Spleen (tissue), 11 donors: ENCODE results near the gene ACAD11. TPM values are rescaled to one million over a fixed set of nuclear protein-coding genes. Genes with fewer than 3 reads are reported as not detected.

Experiments used
- DNase-seq: peaks from one replicate; pipeline ENCODE4 v3.0.0-alpha.2; 2020
- H3K27ac ChIP-seq, 8 donors: fragments of 200-600 bp; sonication (generic) in 7 of 8; 1 replicate in 4 of 8; 2 replicates in 4 of 8; pipeline versions ENCODE4 v1.5.0 to v1.8.0; 2016 to 2021; ENCODE audit warnings: inconsistent platforms in 4 of 8, mild to moderate bottlenecking in 4 of 8, moderate library complexity in 1 of 8
- H3K27me3 ChIP-seq, 7 donors: fragments of 200-600 bp; sonication (generic) in 6 of 7; replicated peaks in 1 of 7; 1 replicate in 4 of 7; 2 replicates in 3 of 7; pipeline versions ENCODE4 v1.5.0 to v1.8.0; 2016 to 2021; ENCODE audit warnings: inconsistent platforms in 3 of 7, mild to moderate bottlenecking in 1 of 7
- H3K36me3 ChIP-seq, 6 donors: fragments of 200-600 bp; sonication (generic) in 5 of 6; 1 replicate in 4 of 6; 2 replicates in 2 of 6; pipeline versions ENCODE4 v1.5.0 to v1.8.0; 2016 to 2021; ENCODE audit warnings: inconsistent platforms in 2 of 6
- H3K4me1 ChIP-seq, 6 donors: fragments of 200-600 bp; sonication (generic) in 5 of 6; 1 replicate in 3 of 6; 2 replicates in 3 of 6; pipeline versions ENCODE4 v1.5.0 to v1.8.0; 2016 to 2021; ENCODE audit warnings: inconsistent platforms in 3 of 6
- H3K4me3 ChIP-seq, 8 donors: fragments of 200-600 bp; sonication (generic) in 7 of 8; 1 replicate in 4 of 8; 2 replicates in 4 of 8; pipeline versions ENCODE4 v1.5.0 to v1.8.0; 2016 to 2021; ENCODE audit warnings: inconsistent platforms in 4 of 8, mild to moderate bottlenecking in 4 of 8, moderate library complexity in 2 of 8
- H3K9me3 ChIP-seq, 8 donors: fragments of 200-600 bp; sonication (generic) in 7 of 8; 1 replicate in 4 of 8; 2 replicates in 4 of 8; pipeline versions ENCODE4 v1.5.0 to v1.8.0; 2016 to 2021; ENCODE audit warnings: inconsistent platforms in 4 of 8
- POLR2A ChIP-seq, 3 donors: fragments of 450-650 bp; IDR thresholded peaks; one replicate each; pipeline ENCODE4 v1.5.1; 2017; ENCODE audit warnings: antibody characterized with exemption in 3 of 3, mild to moderate bottlenecking in 1 of 3
- POLR2AphosphoS5 ChIP-seq, 3 donors: sonication (generic); formaldehyde crosslinking; IDR thresholded peaks; one replicate each; pipeline ENCODE4 v1.5.1; 2017; ENCODE audit warnings: antibody characterized with exemption in 3 of 3
- WGBS, 5 donors: extraction: QIAGEN DNeasy Blood & Tissue Kit in 3 of 5; methylation state at CpG; one replicate each; pipeline versions ENCODE4 v1.1.5 to v1.1.7; 2013 to 2018; 5-methylcytosine and 5-hydroxymethylcytosine counted together
- intact Hi-C: fragments of 100-400 bp; cut with DNase I; formaldehyde crosslinking; loops from one replicate; pipeline ENCODE4 v1.15.0; 2023; ENCODE audit warnings: low total_unique reads
- polyA plus RNA-seq, 3 donors: library from polyadenylated mRNA; stranded (reverse); fragments of 200-250 nt; gene quantifications; one replicate each; pipeline ENCODE4 v1.2.1, GENCODE V29; 2013
- total RNA-seq, 7 donors: library from RNA; depleted of rRNA in 3 of 7; stranded (reverse); fragments of >200 nt in 3 of 7; fragmentation: NEBNext Ultra II Directional in 4 of 7; extraction: Animal tissue kit (Norgen Biotek cat#: 25700) in 4 of 7; gene quantifications; one replicate each; pipeline versions ENCODE4 v1.1.0 to v1.2.1, GENCODE V29; 2016 to 2021
- TF ChIP-seq, protein P1 (sequence below), 11 experiments: fragments of 200-600 bp in 7 of 11; fragments of 450-650 bp in 4 of 11; sonication (generic) in 4 of 11; IDR thresholded peaks in 8 of 11; conservative IDR thresholded peaks in 3 of 11; 1 replicate in 7 of 11; 2 replicates in 4 of 11; pipeline versions ENCODE4 v1.4.0 to v1.8.0; 2016 to 2021; ENCODE audit warnings: antibody characterized with exemption in 11 of 11, inconsistent platforms in 4 of 11, mild to moderate bottlenecking in 1 of 11
- donor health status: healthy with polysubstance abuse.
- donor health status: DM: no; HTN: no; CAD: no; lungs with moderate emphysema.
- donor health status: DM: no; HTN: no; CAD: no.
- donor health status: Bipolar disorder and iron deficiency.
- donor health status: healthy.
- donor health status: DM: no; HTN: no; CAD: no.
- donor health status: DM: yes; HTN: yes; CAD: no.

The ACAD11 gene
- total and polyA plus RNA-seq, 10 donors: 6.8 to 40.0 (median 24.7) TPM

DNA sequence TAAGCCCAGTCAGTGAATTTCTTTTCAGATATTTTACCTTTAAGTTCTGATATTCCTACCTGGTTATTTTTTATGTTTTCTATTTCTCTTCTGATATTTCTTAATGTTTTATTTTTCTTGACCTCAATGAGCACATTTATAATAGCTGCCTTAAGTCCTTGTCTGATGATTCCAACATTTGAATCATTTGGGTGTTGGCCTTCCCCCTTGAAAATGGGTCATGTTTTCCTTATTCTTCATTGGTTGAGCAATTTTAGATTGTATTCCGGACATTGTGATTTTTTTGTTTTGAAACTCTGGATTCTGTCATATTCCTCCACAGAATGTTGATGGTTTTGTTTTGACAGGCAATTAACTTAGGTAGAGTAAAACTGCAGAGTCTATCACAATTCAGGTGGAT, 72.2 kb downstream of the ACAD11 start:
- intact Hi-C loops: no loop called here
- no peaks in the 10 kb centered on the region for H3K27me3 ChIP-seq
- H3K9me3 ChIP-seq: peaks cover 0 to 5% (median 0%) of the 10 kb centered on the region in 8 donors
- H3K4me3 ChIP-seq: no peak overlapping the region
- H3K36me3 ChIP-seq: peaks cover 0 to 34% (median 7%) of the 10 kb centered on the region in 6 donors
- H3K4me1 ChIP-seq: no peaks in the 10 kb centered on the region
- TF ChIP-seq, protein P1, sequence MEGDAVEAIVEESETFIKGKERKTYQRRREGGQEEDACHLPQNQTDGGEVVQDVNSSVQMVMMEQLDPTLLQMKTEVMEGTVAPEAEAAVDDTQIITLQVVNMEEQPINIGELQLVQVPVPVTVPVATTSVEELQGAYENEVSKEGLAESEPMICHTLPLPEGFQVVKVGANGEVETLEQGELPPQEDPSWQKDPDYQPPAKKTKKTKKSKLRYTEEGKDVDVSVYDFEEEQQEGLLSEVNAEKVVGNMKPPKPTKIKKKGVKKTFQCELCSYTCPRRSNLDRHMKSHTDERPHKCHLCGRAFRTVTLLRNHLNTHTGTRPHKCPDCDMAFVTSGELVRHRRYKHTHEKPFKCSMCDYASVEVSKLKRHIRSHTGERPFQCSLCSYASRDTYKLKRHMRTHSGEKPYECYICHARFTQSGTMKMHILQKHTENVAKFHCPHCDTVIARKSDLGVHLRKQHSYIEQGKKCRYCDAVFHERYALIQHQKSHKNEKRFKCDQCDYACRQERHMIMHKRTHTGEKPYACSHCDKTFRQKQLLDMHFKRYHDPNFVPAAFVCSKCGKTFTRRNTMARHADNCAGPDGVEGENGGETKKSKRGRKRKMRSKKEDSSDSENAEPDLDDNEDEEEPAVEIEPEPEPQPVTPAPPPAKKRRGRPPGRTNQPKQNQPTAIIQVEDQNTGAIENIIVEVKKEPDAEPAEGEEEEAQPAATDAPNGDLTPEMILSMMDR (IDR thresholded peaks at IDR 0.05 in 8 of 11, conservative IDR thresholded peaks at IDR 0.05 in 3 of 11): no peak
- no peak for TF ChIP-seq POLR2A (IDR thresholded peaks at IDR 0.05)
- H3K27ac ChIP-seq: no peak overlapping the region
- WGBS, 5 donors: 95 to 98% (median 97%) methylated on average over 1 of the region's 1 CpG
- no peak for DNase-seq

DNA sequence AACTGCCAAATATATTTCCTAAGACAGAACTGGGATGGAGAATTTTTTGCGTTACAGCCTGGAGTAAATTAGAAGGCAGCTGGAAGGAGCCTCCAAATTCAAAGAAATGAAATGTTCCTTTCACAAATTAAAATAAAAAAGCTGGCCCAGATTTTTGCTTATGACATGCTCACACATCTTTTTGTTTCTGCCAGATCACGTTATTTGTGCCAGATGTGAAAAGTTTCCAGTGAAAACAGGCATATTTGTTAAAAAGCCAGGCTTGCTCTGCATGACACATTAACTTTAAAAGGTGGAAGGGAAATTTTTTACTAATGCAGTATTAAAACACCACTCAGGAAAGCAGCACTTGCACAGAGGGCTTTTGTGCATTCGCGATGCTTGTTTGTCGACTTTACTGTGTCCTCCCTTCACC, 85.8 kb downstream of the ACAD11 start:
- H3K36me3 ChIP-seq: peaks cover 0 to 83% (median 32%) of the 10 kb centered on the region in 6 donors
- H3K9me3 ChIP-seq: peaks cover 0 to 8% (median 2%) of the 10 kb centered on the region in 8 donors
- H3K27ac ChIP-seq: no peak overlapping the region
- TF ChIP-seq, protein P1 (IDR thresholded peaks at IDR 0.05 in 8 of 11, conservative IDR thresholded peaks at IDR 0.05 in 3 of 11): no peak
- TF ChIP-seq POLR2A (IDR thresholded peaks at IDR 0.05) (no peak), POLR2AphosphoS5 (IDR thresholded peaks at IDR 0.05) (no peak)
- no peak overlapping the region for H3K4me3 ChIP-seq
- intact Hi-C loops: no loop called here
- WGBS, 5 donors: 91 to 98% (median 96%) methylated on average over 5 of the region's 5 CpGs
- no peaks in the 10 kb centered on the region for H3K27me3 ChIP-seq
- no peaks in the 10 kb centered on the region for H3K4me1 ChIP-seq
- no peak for DNase-seq

DNA sequence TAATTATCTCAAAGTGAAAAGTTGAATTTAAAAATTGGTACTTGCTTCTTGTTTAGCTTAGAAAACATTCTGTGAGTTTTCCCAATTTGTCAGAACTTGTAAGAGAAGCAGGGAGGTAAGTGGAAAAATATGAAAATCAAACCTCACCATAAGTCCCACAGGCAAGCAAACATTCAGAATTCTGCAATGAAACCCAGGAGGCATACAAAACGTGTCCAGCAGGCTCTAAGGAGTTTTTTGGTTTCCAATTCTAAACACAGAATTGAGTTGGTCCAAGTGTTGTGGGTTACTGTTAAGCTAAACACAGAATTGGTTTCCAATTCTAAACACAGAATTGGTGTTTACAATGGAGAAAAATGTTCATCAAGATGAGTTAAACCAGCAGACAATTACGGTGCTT, 89.6 kb downstream of the ACAD11 start:
- TF ChIP-seq, protein P1 (IDR thresholded peaks at IDR 0.05 in 8 of 11, conservative IDR thresholded peaks at IDR 0.05 in 3 of 11): no peak
- TF ChIP-seq POLR2AphosphoS5 (IDR thresholded peaks at IDR 0.05): no peak
- 86 to 93% (median 90%) methylated on average over 2 of the region's 2 CpGs for WGBS, 5 donors
- intact Hi-C loops: no loop called here
- no peak overlapping the region for H3K27ac ChIP-seq
- no peak for DNase-seq
- H3K27me3 ChIP-seq: no peaks in the 10 kb centered on the region
- no peaks in the 10 kb centered on the region for H3K4me1 ChIP-seq
- H3K36me3 ChIP-seq: peaks cover 0 to 46% (median 11%) of the 10 kb centered on the region in 6 donors
- peaks cover 0 to 8% (median 2%) of the 10 kb centered on the region in 8 donors for H3K9me3 ChIP-seq
- H3K4me3 ChIP-seq: no peak overlapping the region

DNA sequence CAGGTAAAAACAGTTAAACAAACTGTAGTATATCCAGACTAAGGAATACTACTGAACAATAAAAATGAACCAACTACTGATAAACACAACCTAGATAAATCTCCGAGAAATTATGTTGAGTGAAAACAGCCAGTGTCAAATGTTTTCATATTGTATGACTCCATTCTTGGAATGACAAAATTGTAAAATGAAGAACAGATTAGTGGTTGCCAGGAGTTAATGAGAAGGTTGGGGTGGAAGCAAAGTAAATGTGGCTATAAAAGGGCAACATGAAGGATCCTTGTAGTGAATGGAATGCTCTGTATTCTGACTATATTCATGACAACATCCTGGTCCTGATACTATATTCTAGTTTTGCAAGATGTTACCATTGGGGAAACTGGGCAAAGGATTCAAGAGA, 90.0 kb downstream of the ACAD11 start:
- Histone ChIP-seq H3K36me3 (peaks cover 0 to 44% (median 7%) of the 10 kb centered on the region in 6 donors), H3K4me1 (no peaks in the 10 kb centered on the region), H3K4me3 (no peak overlapping the region), H3K9me3 (peaks cover 0 to 8% (median 2%) of the 10 kb centered on the region in 8 donors), H3K27ac (no peak overlapping the region), H3K27me3 (no peaks in the 10 kb centered on the region)
- no peak for DNase-seq
- intact Hi-C loops: no loop called here
- TF ChIP-seq, protein P1 (IDR thresholded peaks at IDR 0.05 in 8 of 11, conservative IDR thresholded peaks at IDR 0.05 in 3 of 11): no peak
- TF ChIP-seq POLR2AphosphoS5 (IDR thresholded peaks at IDR 0.05): no peak
- no peak for TF ChIP-seq POLR2A (IDR thresholded peaks at IDR 0.05)
- WGBS, 5 donors: 74 to 94% (median 93%) methylated on average over 1 of the region's 1 CpG
